ENCODE data around the gene MPHOSPH6. TPM values are rescaled to one million over a fixed set of nuclear protein-coding genes. Genes with fewer than 3 reads are reported as not detected.

MPHOSPH6 gene
- total RNA-seq, result 14.0 TPM

GRCh38 chr16:82169861-82170845 is at the start of gene MPHOSPH6:
MPHOSPH6 (minus strand) TSS chr16:82170224; CDS start chr16:82170175, 49 bp downstream.

Small RNA genes within 50 kb of the gene (small RNA-seq; reads per million reads assigned to genes)
- not detected for gene RN7SKP190 (ENCODE audit: low replicate concordance)

Other genes with a start within 250 kb of the MPHOSPH6 start
- gene SDR42E1, start 158.8 kb downstream of the MPHOSPH6 start, total RNA-seq, result 8.9 TPM
- 43.8 TPM for gene HSD17B2, start 135.0 kb downstream of the MPHOSPH6 start, total RNA-seq

Data from metanephros (tissue), 2 donors.